GM23338 (cell line): ENCODE data around the gene PHAX. TPM values are rescaled to one million over a fixed set of nuclear protein-coding genes. Genes with fewer than 3 reads are reported as not detected.

Source experiments
- ATAC-seq: fragments of 200-7000 bp; cut with Tn5 transposase; 3 replicates; pipeline ENCODE4 v1.9.1; 2020
- DNase-seq: peaks from one replicate; pipeline ENCODE4 v3.0.0-alpha.2; 2015; ENCODE audit warnings: low spot score
- H2AFZ ChIP-seq: fragments of 200-600 bp; sonication (generic); 2 replicates; pipeline ENCODE4 v1.8.0; 2016; ENCODE audit warnings: antibody characterized with exemption, mild to moderate bottlenecking, moderate library complexity
- H3F3A ChIP-seq: fragments of 200-600 bp; sonication (generic); replicated peaks from 2 replicates; pipeline ENCODE4 v1.8.0; 2017; ENCODE audit warnings: antibody characterized with exemption, mixed run types, low read depth
- H3K27ac ChIP-seq: fragments of 200-600 bp; sonication (generic); 2 replicates; pipeline ENCODE4 v1.6.1; 2016; ENCODE audit warnings: low read depth
- H3K27me3 ChIP-seq: fragments of 200-600 bp; sonication (generic); 2 replicates; pipeline ENCODE4 v1.8.0; 2016; ENCODE audit warnings: mild to moderate bottlenecking, mixed run types, moderate library complexity; ENCODE audit not compliant: insufficient read depth
- H3K36me3 ChIP-seq: fragments of 200-600 bp; sonication (generic); 2 replicates; pipeline ENCODE4 v1.8.0; 2016; ENCODE audit warnings: mild to moderate bottlenecking; ENCODE audit not compliant: insufficient read depth
- H3K4me1 ChIP-seq: fragments of 200-600 bp; sonication (generic); 2 replicates; pipeline ENCODE4 v1.8.0; 2016; ENCODE audit warnings: mild to moderate bottlenecking, moderate library complexity; ENCODE audit not compliant: insufficient read depth
- H3K4me2 ChIP-seq: fragments of 200-600 bp; sonication (generic); 2 replicates; pipeline ENCODE4 v1.7.1; 2017; ENCODE audit warnings: mixed run types
- H3K4me3 ChIP-seq: fragments of 200-600 bp; sonication (generic); 2 replicates; pipeline ENCODE4 v1.6.1; 2016; ENCODE audit warnings: mixed run types
- H3K79me2 ChIP-seq: fragments of 200-600 bp; sonication (generic); replicated peaks from 2 replicates; pipeline ENCODE4 v1.8.0; 2017; ENCODE audit warnings: mild to moderate bottlenecking; ENCODE audit not compliant: insufficient read depth
- H3K9me2 ChIP-seq: fragments of 200-600 bp; sonication (generic); 2 replicates; pipeline ENCODE4 v1.8.0; 2017; ENCODE audit not compliant: insufficient read depth
- H4K20me1 ChIP-seq: fragments of 200-600 bp; sonication (generic); replicated peaks from 2 replicates; pipeline ENCODE4 v1.8.0; 2017; ENCODE audit warnings: mild to moderate bottlenecking; ENCODE audit not compliant: insufficient read depth
- H3K27ac Mint-ChIP-seq: 2 replicates; pipeline ENCODE4 v1.8.0; 2020; ENCODE audit warnings: inconsistent platforms, mild to moderate bottlenecking, moderate library complexity, mixed read lengths
- H3K27me3 Mint-ChIP-seq: 3 replicates; pipeline ENCODE4 v1.8.0; 2022; ENCODE audit warnings: low read depth, mild to moderate bottlenecking, moderate library complexity, mixed read lengths, inconsistent platforms; ENCODE audit not compliant: insufficient read depth, poor library complexity
- H3K36me3 Mint-ChIP-seq: 3 replicates; pipeline ENCODE4 v1.8.0; 2021; ENCODE audit warnings: low read depth, mild to moderate bottlenecking, inconsistent platforms, moderate library complexity, mixed read lengths
- H3K4me1 Mint-ChIP-seq: 3 replicates; pipeline ENCODE4 v1.8.0; 2020; ENCODE audit warnings: mild to moderate bottlenecking, inconsistent platforms, mixed read lengths
- H3K4me3 Mint-ChIP-seq: 3 replicates; pipeline ENCODE4 v1.8.0; 2021; ENCODE audit warnings: moderate library complexity, mild to moderate bottlenecking, inconsistent platforms, mixed read lengths
- H3K9me3 Mint-ChIP-seq: 3 replicates; pipeline ENCODE4 v1.8.0; 2020; ENCODE audit warnings: moderate library complexity, mild to moderate bottlenecking, inconsistent platforms, mixed read lengths
- JUNB ChIP-seq: IDR thresholded peaks from one replicate; pipeline ENCODE4 v1.6.1; 2016; ENCODE audit warnings: antibody characterized with exemption; ENCODE audit not compliant: unreplicated experiment
- NANOG ChIP-seq: IDR thresholded peaks from 2 replicates; pipeline ENCODE4 v1.6.1; 2016; ENCODE audit warnings: antibody characterized with exemption, borderline replicate concordance
- ZNF114 ChIP-seq: fragments of 250-450 bp; sonication (Bioruptor Pico); IDR thresholded peaks from 2 replicates; pipeline ENCODE4 v1.5.0; 2020; ENCODE audit warnings: mild to moderate bottlenecking, moderate library complexity
- ZNF462 ChIP-seq: fragments of 250-450 bp; sonication (Bioruptor Pico); IDR thresholded peaks from 2 replicates; pipeline ENCODE4 v1.5.0; 2020; ENCODE audit warnings: mild to moderate bottlenecking, moderate library complexity
- polyA plus RNA-seq: library from polyadenylated mRNA; unstranded; fragments of >200 nt; fragmentation: Nextera tagmentation; extraction: Ambion mirVana; gene quantifications from 2 replicates; pipeline ENCODE4 v1.2.1, GENCODE V29; 2016
- total RNA-seq: library from RNA; depleted of rRNA; stranded (reverse); fragments of >200 nt; shearing (Covaris generic); gene quantifications from 2 replicates; pipeline ENCODE4 v1.2.3, GENCODE V29; 2014
- TF ChIP-seq, protein P1 (sequence below): IDR thresholded peaks from one replicate; pipeline ENCODE4 v1.6.1; 2018; ENCODE audit warnings: antibody characterized with exemption; ENCODE audit not compliant: unreplicated experiment

The PHAX gene
- total and polyA plus RNA-seq, 2 experiments from 2014 or later = 75.9 to 140 TPM

GRCh38 chr5:126610160-126610559, 9.4 kb downstream of the PHAX start:
- ATAC-seq = no peak
- H3K9me3 Mint-ChIP-seq = no peaks in the 10 kb centered on the region
- no peak overlapping the region for H3K27ac Mint-ChIP-seq
- Histone ChIP-seq H4K20me1 (peaks cover 70% of the 10 kb centered on the region), H2AFZ (no peak overlapping the region), H3K27me3 (no peaks in the 10 kb centered on the region), H3K4me1 (peaks cover 7% of the 10 kb centered on the region; the same call in 1 of the 2 replicates), H3K4me2 (no peak overlapping the region), H3K36me3 (peaks cover 45% of the 10 kb centered on the region), H3K4me3 (no peak overlapping the region), H3K9me2 (no peaks in the 10 kb centered on the region), H3F3A (peaks cover 9% of the 10 kb centered on the region; the same call in 1 of the 2 replicates), H3K79me2 (peaks cover 100% of the 10 kb centered on the region), H3K27ac (no peak overlapping the region)
- TF ChIP-seq ZNF114 (CRISPR knock-in tag) (no peak), ZNF462 (no peak), JUNB (no peak), NANOG (no peak)
- TF ChIP-seq, protein P1, sequence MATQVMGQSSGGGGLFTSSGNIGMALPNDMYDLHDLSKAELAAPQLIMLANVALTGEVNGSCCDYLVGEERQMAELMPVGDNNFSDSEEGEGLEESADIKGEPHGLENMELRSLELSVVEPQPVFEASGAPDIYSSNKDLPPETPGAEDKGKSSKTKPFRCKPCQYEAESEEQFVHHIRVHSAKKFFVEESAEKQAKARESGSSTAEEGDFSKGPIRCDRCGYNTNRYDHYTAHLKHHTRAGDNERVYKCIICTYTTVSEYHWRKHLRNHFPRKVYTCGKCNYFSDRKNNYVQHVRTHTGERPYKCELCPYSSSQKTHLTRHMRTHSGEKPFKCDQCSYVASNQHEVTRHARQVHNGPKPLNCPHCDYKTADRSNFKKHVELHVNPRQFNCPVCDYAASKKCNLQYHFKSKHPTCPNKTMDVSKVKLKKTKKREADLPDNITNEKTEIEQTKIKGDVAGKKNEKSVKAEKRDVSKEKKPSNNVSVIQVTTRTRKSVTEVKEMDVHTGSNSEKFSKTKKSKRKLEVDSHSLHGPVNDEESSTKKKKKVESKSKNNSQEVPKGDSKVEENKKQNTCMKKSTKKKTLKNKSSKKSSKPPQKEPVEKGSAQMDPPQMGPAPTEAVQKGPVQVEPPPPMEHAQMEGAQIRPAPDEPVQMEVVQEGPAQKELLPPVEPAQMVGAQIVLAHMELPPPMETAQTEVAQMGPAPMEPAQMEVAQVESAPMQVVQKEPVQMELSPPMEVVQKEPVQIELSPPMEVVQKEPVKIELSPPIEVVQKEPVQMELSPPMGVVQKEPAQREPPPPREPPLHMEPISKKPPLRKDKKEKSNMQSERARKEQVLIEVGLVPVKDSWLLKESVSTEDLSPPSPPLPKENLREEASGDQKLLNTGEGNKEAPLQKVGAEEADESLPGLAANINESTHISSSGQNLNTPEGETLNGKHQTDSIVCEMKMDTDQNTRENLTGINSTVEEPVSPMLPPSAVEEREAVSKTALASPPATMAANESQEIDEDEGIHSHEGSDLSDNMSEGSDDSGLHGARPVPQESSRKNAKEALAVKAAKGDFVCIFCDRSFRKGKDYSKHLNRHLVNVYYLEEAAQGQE = no peak
- no peak for DNase-seq
- H3K27me3 Mint-ChIP-seq = no peaks in the 10 kb centered on the region
- no peak overlapping the region for H3K4me3 Mint-ChIP-seq
- H3K4me1 Mint-ChIP-seq = peaks cover 4% of the 10 kb centered on the region; the same call in 2 of the 3 replicates
- H3K36me3 Mint-ChIP-seq = peaks cover 72% of the 10 kb centered on the region
